Type B pancreatic cell (in vitro differentiated cells): ENCODE results near the gene SHE. TPM values are rescaled to one million over a fixed set of nuclear protein-coding genes. Genes with fewer than 3 reads are reported as not detected.

ENCODE experiments used
- DNase-seq: peaks from one replicate; pipeline ENCODE4 v3.0.0; 2021; ENCODE audit warnings: mixed read lengths; ENCODE audit not compliant: unreplicated experiment; ENCODE audit errors: extremely low spot score
- H3K27ac Mint-ChIP-seq: 2 replicates; pipeline ENCODE4 v1.8.0; 2021; ENCODE audit warnings: mild to moderate bottlenecking, mixed read lengths
- H3K27me3 Mint-ChIP-seq: 2 replicates; pipeline ENCODE4 v1.8.0; 2021; ENCODE audit warnings: mixed read lengths
- H3K36me3 Mint-ChIP-seq: 2 replicates; pipeline ENCODE4 v1.8.0; 2021; ENCODE audit warnings: mixed read lengths
- H3K4me1 Mint-ChIP-seq: one replicate; pipeline ENCODE4 v1.8.0; 2021; ENCODE audit warnings: mixed read lengths; ENCODE audit not compliant: unreplicated experiment
- H3K4me3 Mint-ChIP-seq: 2 replicates; pipeline ENCODE4 v1.8.0; 2021; ENCODE audit warnings: mild to moderate bottlenecking, mixed read lengths
- H3K9me3 Mint-ChIP-seq: 2 replicates; pipeline ENCODE4 v1.8.0; 2021; ENCODE audit warnings: mixed read lengths
- CTCF ChIP-seq: fragments of 200-600 bp; sonication (generic); conservative IDR thresholded peaks from 2 replicates; pipeline ENCODE4 v1.5.0; 2021; ENCODE audit warnings: antibody characterized with exemption, mild to moderate bottlenecking
- total RNA-seq: library from RNA; stranded (reverse); gene quantifications from 2 replicates; pipeline ENCODE4 v1.2.1, GENCODE V29; 2021; ENCODE audit warnings: low replicate concordance

SHE gene
- total RNA-seq, 1 donor from 2014 or later: 0.27 TPM

DNA sequence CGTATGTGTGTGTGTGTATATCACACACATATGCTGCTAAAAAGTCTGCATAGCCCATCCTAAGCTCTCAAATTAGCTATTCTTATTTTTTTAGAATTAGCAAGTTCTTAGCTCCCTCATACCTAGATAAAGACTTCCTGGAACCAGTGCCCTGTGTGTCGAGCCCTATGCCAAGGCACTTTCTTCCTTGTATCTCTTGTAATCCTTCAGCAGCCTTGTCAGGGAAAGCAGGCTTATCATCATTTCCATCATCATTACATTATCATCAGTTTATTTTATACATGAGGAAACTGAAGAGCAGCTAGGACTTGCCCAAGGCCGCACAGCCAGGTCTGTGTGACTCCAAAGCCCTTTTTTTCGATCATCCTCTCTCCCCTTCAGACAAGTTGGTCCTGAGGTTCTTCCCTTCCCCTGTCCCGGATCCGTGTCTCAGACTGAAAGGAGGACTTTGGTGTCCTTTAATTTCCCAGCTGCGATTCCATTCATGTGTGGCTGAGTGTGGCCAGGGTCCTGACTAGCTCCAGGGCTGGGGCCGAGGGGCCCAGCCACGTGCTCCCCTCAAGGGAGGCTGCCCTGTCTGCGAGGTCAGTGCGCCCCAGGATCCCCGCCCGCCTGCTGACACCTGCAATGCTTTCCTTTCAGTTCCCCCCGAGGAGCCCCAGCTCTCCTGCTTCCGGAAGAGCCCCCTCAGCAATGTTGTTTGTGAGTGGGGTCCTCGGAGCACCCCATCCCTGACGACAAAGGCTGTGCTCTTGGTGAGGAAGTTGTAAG is 72.2 kb downstream of the SHE start:
- H3K27me3 Mint-ChIP-seq: no peaks in the 10 kb centered on the region
- no peaks in the 10 kb centered on the region for H3K9me3 Mint-ChIP-seq
- peaks cover 22% of the 10 kb centered on the region for H3K4me1 Mint-ChIP-seq
- no peak for DNase-seq
- H3K4me3 Mint-ChIP-seq: no peak overlapping the region
- TF ChIP-seq CTCF: no peak
- no peaks in the 10 kb centered on the region for H3K36me3 Mint-ChIP-seq
- no peak overlapping the region for H3K27ac Mint-ChIP-seq

Other genes starting within 250 kb of the SHE start
- gene HAX1, start 229.8 kb downstream of the SHE start, total RNA-seq: 62.2 and 70.0 TPM in 2 replicates
- 0.12 and 0.27 TPM in 2 replicates for gene AQP10, start 181.3 kb downstream of the SHE start, total RNA-seq
- gene ATP8B2, start 176.9 kb downstream of the SHE start, total RNA-seq: 11.5 and 39.5 TPM in 2 replicates
- 7.8 and 12.5 TPM in 2 replicates for gene IL6R, start 97.1 kb downstream of the SHE start, total RNA-seq
- not detected in 2 replicates for gene TDRD10, start 193 bp downstream of the SHE start, total RNA-seq
- 69.1 and 73.9 TPM in 2 replicates for gene UBE2Q1, start 56.2 kb upstream of the SHE start, total RNA-seq
- 4.2 and 4.6 TPM in 2 replicates for gene CHRNB2, start 65.4 kb upstream of the SHE start, total RNA-seq
- gene ADAR, start 105.8 kb upstream of the SHE start, total RNA-seq: 180 and 184 TPM in 2 replicates